Endothelial cell of umbilical vein (primary cell): ENCODE data around the gene EMC8. TPM values are rescaled to one million over a fixed set of nuclear protein-coding genes. Genes with fewer than 3 reads are reported as not detected.

ENCODE experiments used
- BruUV-seq: library from RNA; stranded (reverse); fragments of 400-500 nt; replicated peaks from 2 replicates; lab custom pipeline; 2021; lab: Mats Ljungman, UMichigan
- CTCF ChIA-PET: fragments of 300-600, 350-600 bp; sonication (Branson Sonifier 250); formaldehyde crosslinking; loops from one replicate; lab custom pipeline; 2021; ENCODE audit warnings: antibody characterized with exemption, inconsistent platforms; lab: Charles Lee
- POLR2A ChIA-PET: fragments of 300-600, 350-600 bp; sonication (Branson Sonifier 250); formaldehyde crosslinking; loops from one replicate; lab custom pipeline; 2021; ENCODE audit warnings: antibody characterized with exemption, inconsistent platforms; lab: Charles Lee
- DNase-seq: peaks from one replicate; pipeline ENCODE4 v3.0.0-alpha.2; 2011; ENCODE audit warnings: low read depth, low spot score
- FAIRE-seq: peaks from 2 replicates; lab custom pipeline; 2011; peaks lifted over from hg19 to GRCh38; lab: Jason Lieb, UNC
- H2AFZ ChIP-seq: 2 replicates; pipeline ENCODE4 v1.6.0; 2012; ENCODE audit warnings: low read depth, low read length, control low read depth, inconsistent platforms
- H3K27ac ChIP-seq: 2 replicates; pipeline ENCODE4 v1.5.1; 2011; ENCODE audit warnings: low read depth, mild to moderate bottlenecking, control low read depth, low read length, moderate library complexity; ENCODE audit not compliant: insufficient read depth
- H3K27me3 ChIP-seq, 2 experiments: 2 replicates each; pipeline versions ENCODE4 v1.6.0 to v1.6.1; 2011; ENCODE audit warnings: low read length in 2 of 2, mixed read lengths in 1 of 2; ENCODE audit not compliant: control insufficient read depth in 2 of 2, insufficient read depth in 2 of 2
- H3K36me3 ChIP-seq, 2 experiments: 2 replicates in 1 of 2; 3 replicates in 1 of 2; pipeline ENCODE4 v1.5.1; 2011; ENCODE audit warnings: low read length in 2 of 2, mild to moderate bottlenecking in 1 of 2, moderate library complexity in 1 of 2; ENCODE audit not compliant: control insufficient read depth in 2 of 2, insufficient read depth in 2 of 2; ENCODE audit errors: extremely low read depth in 1 of 2
- H3K4me1 ChIP-seq: 3 replicates; pipeline ENCODE4 v1.5.1; 2011; ENCODE audit warnings: mild to moderate bottlenecking, low read length; ENCODE audit not compliant: control insufficient read depth, insufficient read depth; ENCODE audit errors: extremely low read depth
- H3K4me2 ChIP-seq: 2 replicates; pipeline ENCODE4 v1.6.1; 2011; ENCODE audit warnings: low read length, control low read depth, mixed read lengths; ENCODE audit not compliant: insufficient read depth
- H3K4me3 ChIP-seq, 3 experiments: fragments of 200-600 bp in 1 of 3; sonication (generic), shearing (Covaris generic) in 1 of 3; replicated peaks in 1 of 3; 2 replicates each; pipeline ENCODE4 v1.5.1; 2011 to 2016; ENCODE audit warnings: control low read depth in 3 of 3, low read length in 3 of 3, mild to moderate bottlenecking in 2 of 3, inconsistent platforms in 1 of 3, low read depth in 1 of 3, moderate library complexity in 1 of 3; ENCODE audit not compliant: insufficient read depth in 1 of 3
- H3K79me2 ChIP-seq: 2 replicates; pipeline ENCODE4 v1.6.0; 2012; ENCODE audit warnings: low read length, inconsistent platforms; ENCODE audit not compliant: control insufficient read depth, insufficient read depth
- H3K9ac ChIP-seq: replicated peaks from 2 replicates; pipeline ENCODE3; 2011; ENCODE audit warnings: low read length, control low read depth; ENCODE audit not compliant: insufficient read depth; ENCODE audit errors: extremely low read depth
- H3K9me1 ChIP-seq: replicated peaks from 3 replicates; pipeline ENCODE4 v1.6.0; 2011; ENCODE audit warnings: mild to moderate bottlenecking, low read length; ENCODE audit not compliant: control insufficient read depth, insufficient read depth; ENCODE audit errors: extremely low read depth
- H3K9me3 ChIP-seq: replicated peaks from 2 replicates; pipeline ENCODE4 v1.5.1; 2012; ENCODE audit warnings: low read length, inconsistent platforms; ENCODE audit not compliant: control insufficient read depth, insufficient read depth
- H4K20me1 ChIP-seq: replicated peaks from 2 replicates; pipeline ENCODE3; 2011; ENCODE audit warnings: mild to moderate bottlenecking, low read length; ENCODE audit not compliant: control insufficient read depth, insufficient read depth; ENCODE audit errors: extremely low read depth
- CTCF ChIP-seq, 2 donors: IDR thresholded peaks; 1 replicate in 1 of 2; 2 replicates in 1 of 2; pipeline ENCODE4 v1.5.1; 2011; ENCODE audit warnings: low read length in 2 of 2, mild to moderate bottlenecking in 2 of 2, moderate library complexity in 2 of 2, control low read depth in 1 of 2, inconsistent platforms in 1 of 2, low read depth in 1 of 2; ENCODE audit not compliant: insufficient read depth in 1 of 2; ENCODE audit errors: extremely low read depth in 1 of 2
- EZH2 ChIP-seq: IDR thresholded peaks from 2 replicates; pipeline ENCODE4 v1.6.1; 2012; ENCODE audit warnings: borderline replicate concordance, low read depth, mild to moderate bottlenecking, moderate library complexity, low read length, inconsistent platforms; ENCODE audit not compliant: severe bottlenecking
- FOS ChIP-seq: IDR thresholded peaks from 2 replicates; pipeline ENCODE4 v1.6.1; 2011; ENCODE audit warnings: mild to moderate bottlenecking, low read length, moderate library complexity, borderline replicate concordance; ENCODE audit not compliant: insufficient read depth
- GATA2 ChIP-seq: IDR thresholded peaks from 2 replicates; pipeline ENCODE4 v1.7.0; 2011; ENCODE audit warnings: low read depth, mild to moderate bottlenecking, moderate library complexity, mixed read lengths, low read length; ENCODE audit not compliant: insufficient read length, insufficient read depth
- JUN ChIP-seq: IDR thresholded peaks from 2 replicates; pipeline ENCODE4 v1.6.1; 2011; ENCODE audit warnings: borderline replicate concordance, low read depth; ENCODE audit not compliant: insufficient read length, insufficient read depth
- MAX ChIP-seq: IDR thresholded peaks from 2 replicates; pipeline ENCODE4 v1.6.1; 2011; ENCODE audit not compliant: insufficient read depth, insufficient read length
- MYC ChIP-seq: IDR thresholded peaks from one replicate; pipeline ENCODE4 v1.6.1; 2011; ENCODE audit warnings: mild to moderate bottlenecking, low read depth, low read length
- POLR2A ChIP-seq: IDR thresholded peaks from 2 replicates; pipeline ENCODE4 v1.6.1; 2012; ENCODE audit warnings: low read depth, mild to moderate bottlenecking, control low read depth, low read length
- POLR2AphosphoS5 ChIP-seq: IDR thresholded peaks from 2 replicates; pipeline ENCODE4 v1.6.1; 2012; ENCODE audit warnings: low read depth, mild to moderate bottlenecking, control low read depth, low read length, moderate library complexity; ENCODE audit not compliant: insufficient read depth
- dilution Hi-C: fragments of 300-500 bp; cut with MboI; formaldehyde crosslinking; loops from one replicate; pipeline ENCODE4 v1.15.0; 2019; ENCODE audit warnings: low sequenced_read_pairs; ENCODE audit not compliant: extremely low pct_ligation_motif_present
- intact Hi-C: fragments of 100-400 bp; cut with micrococcal nuclease; formaldehyde crosslinking; loops from one replicate; pipeline ENCODE4 v1.10.0; 2022
- polyA plus RNA-seq, 4 experiments: library from polyadenylated mRNA; depleted of rRNA in 3 of 4; stranded (reverse) in 3 of 4; unstranded in 1 of 4; fragments of >200 nt; gene quantifications; 2 replicates each; pipeline versions ENCODE4 v1.2.1 to v1.2.3, GENCODE V29; 2011 to 2012; ENCODE audit warnings: missing spikeins in 1 of 4
- total RNA-seq: library from RNA; stranded (reverse); gene quantifications from 2 replicates; pipeline ENCODE4 v1.2.3, GENCODE V29; 2021

Gene EMC8
- total and polyA plus RNA-seq, 2 donors (not counting 3 experiments of a cell fraction or from before 2014, with no cell fraction given): 51.2 to 59.6 TPM

- H3K4me2 ChIP-seq: no peak overlapping the region
- no peak overlapping the region for H2AFZ ChIP-seq
- H4K20me1 ChIP-seq: no peaks in the 10 kb centered on the region
- intact Hi-C loops: no loop called here
- H3K9me1 ChIP-seq: no peaks in the 10 kb centered on the region
- POLR2A ChIA-PET: no interaction called here
- H3K4me3 ChIP-seq: no peak overlapping the region
- DNase-seq (no peak), FAIRE-seq (no peak)
- CTCF ChIA-PET: interaction anchor here (1.0 kb wide), 1 partner anchor 11 kb away, joined by 3 read pairs; no protein-coding TSS in a partner anchor
- no peaks in the 10 kb centered on the region for H3K27me3 ChIP-seq
- H3K9ac ChIP-seq: no peak overlapping the region
- TF ChIP-seq EZH2 (no peak), POLR2AphosphoS5 (no peak), JUN (no peak), MAX (no peak), POLR2A (no peak), GATA2 (no peak), MYC (no peak), CTCF (IDR thresholded peaks at IDR 0.05; ENCODE audit: extremely low read depth in 1 of 2, insufficient read depth in 1 of 2, low read depth in 1 of 2, low read length in 2 of 2) (no peak), FOS (no peak)
- H3K36me3 ChIP-seq: no peaks in the 10 kb centered on the region
- no peak overlapping the region for H3K27ac ChIP-seq
- H3K4me1 ChIP-seq: peaks cover 9% of the 10 kb centered on the region
- no peaks in the 10 kb centered on the region for H3K9me3 ChIP-seq
- BruUV-seq: no TSS peak
- no peaks in the 10 kb centered on the region for H3K79me2 ChIP-seq
- dilution Hi-C loops: no loop called here
Observed at GRCh38 chr16:85763616-85764015, 35.7 kb downstream of the EMC8 start.
